GM19452 (cell line): ENCODE results near the gene ALPK1.
"Not testable (repeated sequence)": the region's sequence is repeated elsewhere in the genome, so short reads cannot be mapped to it uniquely, and the experiment has no call there.

Experiments used
- ATAC-seq: cut with Tn5 transposase; IDR thresholded peaks from one replicate; pipeline ENCODE4 v1.9.1; 2021; ENCODE audit not compliant: unreplicated experiment

Gene ALPK1

DNA sequence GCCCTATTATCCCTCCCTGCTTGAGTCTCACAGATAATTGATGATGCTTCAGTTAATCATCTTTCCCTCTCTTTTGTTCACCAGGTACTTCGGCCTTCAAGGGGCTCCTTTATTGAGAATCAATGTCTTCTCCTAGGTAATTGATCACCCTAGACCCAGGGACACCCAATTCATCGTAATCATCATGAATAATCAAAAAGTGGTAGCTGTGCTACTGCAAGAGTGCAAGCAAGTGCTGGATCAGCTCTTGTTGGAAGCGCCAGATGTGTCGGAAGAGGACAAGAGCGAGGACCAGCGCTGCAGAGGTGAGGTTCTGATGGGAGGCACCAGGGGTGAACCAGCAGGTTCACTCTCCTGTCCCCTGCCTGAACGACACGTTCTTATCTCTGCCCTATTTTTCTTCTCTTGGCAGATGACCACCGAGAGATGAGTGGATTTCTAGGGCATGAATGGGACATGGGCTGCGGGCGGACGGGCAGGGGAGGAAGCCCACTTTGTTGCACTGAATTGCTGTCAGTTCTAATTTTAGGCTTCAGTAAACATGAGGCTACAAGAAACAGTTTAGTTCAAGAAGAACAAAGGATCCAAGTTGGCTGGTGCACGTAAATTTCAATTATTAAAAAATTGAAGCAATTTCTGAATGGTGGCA lies 80.5 kb downstream of the ALPK1 start:
- no peak for ATAC-seq

DNA sequence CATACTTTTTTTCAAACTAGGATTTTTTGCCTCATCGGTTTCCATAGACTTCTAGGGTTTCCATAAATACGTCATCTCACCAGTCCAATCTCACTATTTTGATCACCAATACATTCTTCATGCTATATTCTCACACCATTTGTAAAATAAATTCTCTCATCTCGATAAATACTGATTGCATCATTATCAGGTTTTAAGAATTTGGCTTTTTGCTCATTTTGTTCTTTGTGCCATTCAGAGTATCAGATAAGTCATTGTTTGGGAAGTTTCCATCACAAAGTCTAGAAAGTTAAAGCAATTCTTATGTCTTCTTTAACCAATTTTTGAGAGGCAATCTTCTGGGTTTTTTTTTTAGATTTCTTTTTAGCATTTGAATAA lies 81.1 kb downstream of the ALPK1 start:
- no peak for ATAC-seq

DNA sequence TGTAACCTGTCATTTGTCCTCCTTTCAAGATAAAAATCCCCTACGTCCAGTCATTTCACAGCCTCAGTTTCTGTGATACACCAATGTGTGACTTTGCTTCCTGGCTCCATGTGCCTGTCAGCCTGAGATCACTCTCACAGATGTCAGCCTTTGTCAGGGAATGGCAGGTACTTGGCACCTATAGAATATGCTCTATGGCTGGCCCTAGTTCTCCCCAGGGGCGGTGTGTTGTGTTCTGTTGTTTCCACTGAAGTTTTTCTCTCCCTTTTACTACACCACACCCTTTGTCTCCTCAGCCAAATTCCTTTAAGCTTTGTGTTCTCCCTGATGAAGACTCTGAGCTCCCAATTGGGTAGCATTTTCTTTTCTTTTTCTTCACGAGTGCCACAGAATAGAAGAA lies 81.7 kb downstream of the ALPK1 start:
- no peak for ATAC-seq

DNA sequence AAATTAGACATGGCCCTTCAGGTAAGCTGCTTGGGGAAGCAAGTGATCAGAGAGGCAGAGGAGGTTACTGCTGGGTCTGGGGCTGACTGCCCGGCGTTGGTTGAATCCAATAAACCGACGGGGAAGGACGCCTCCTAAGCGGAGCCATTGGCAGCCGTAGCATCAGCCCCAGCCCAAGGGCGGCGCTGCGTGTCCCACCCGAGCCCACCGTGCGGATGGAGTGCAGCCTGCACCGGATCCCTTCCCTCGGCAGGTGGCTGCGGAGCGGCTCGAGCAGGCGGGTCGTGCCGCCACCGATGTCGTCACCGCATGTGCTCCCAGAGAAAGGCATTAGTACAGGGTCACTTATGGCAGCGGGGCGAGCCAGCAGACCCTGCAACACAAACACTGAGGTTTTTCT lies 82.1 kb downstream of the ALPK1 start:
- ATAC-seq = no peak

DNA sequence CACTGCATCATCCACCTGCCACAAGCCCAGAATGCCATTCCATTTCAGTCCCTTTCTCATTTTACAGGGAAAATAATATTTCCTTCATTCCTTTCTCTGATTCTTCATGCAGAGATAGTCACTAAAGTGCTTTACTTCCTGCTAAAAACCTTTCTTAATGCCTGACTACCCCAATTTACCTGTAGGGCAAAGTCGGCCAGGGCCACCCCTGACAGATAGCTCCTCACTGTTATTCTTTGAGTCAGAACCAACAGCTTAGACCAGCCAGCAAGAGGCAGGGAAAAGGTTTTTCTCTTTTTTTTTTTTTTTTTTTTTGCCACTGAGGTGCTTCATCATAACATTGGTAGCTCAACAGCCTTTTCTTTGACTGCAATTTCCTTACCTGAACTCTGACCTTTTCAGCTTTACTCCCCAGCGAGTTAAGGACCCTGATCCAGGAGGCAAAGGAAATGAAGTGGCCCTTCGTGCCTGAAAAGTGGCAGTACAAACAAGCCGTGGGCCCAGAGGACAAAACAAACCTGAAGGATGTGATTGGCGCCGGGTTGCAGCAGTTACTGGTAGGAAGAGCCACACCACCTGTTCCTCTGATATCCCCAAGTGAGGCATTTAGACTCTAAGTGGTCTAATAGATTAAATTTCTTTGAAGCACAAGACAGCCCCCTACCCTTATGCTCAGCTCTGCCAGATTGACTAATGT lies 85.0 kb downstream of the ALPK1 start:
- ATAC-seq = no peak

DNA sequence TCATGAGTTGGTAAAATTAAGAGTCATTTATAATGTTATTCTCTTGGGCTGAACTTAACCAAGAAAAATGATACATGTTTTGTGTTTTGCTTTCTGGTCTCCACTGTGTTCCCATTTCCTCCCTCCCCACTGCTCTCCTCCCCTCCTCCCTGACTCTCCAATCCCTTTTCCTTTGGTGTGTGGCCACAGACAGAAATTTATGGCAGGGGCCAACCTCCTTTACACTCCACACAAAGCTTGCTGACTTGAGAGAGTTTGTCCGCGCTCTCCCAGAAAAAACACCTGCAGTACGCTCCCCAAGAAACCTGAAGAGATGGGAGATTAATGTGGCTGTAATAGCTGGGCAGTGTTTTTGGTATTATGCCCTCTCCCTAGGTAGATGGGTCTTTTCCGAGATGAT lies 88.9 kb downstream of the ALPK1 start:
- no peak for ATAC-seq

DNA sequence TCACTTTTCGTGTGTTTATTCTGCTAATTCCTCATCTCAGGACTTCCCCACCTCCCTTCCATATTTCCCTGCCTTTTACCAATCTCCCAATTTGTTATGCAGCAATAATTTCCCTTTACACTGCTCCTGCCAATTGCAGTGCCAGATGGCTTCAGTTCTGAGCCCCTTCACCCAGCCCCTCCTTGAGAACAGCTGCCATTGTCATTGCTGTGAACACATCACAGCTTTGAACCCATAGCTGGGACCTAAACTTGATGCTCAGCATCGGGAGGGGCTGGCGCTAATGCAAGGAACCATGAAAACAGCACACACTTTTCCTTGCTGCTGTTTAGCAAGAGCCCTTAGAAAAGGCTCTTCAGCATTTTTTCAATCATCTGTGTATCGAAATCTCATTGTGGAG lies 104.9 kb downstream of the ALPK1 start:
- ATAC-seq = no peak

DNA sequence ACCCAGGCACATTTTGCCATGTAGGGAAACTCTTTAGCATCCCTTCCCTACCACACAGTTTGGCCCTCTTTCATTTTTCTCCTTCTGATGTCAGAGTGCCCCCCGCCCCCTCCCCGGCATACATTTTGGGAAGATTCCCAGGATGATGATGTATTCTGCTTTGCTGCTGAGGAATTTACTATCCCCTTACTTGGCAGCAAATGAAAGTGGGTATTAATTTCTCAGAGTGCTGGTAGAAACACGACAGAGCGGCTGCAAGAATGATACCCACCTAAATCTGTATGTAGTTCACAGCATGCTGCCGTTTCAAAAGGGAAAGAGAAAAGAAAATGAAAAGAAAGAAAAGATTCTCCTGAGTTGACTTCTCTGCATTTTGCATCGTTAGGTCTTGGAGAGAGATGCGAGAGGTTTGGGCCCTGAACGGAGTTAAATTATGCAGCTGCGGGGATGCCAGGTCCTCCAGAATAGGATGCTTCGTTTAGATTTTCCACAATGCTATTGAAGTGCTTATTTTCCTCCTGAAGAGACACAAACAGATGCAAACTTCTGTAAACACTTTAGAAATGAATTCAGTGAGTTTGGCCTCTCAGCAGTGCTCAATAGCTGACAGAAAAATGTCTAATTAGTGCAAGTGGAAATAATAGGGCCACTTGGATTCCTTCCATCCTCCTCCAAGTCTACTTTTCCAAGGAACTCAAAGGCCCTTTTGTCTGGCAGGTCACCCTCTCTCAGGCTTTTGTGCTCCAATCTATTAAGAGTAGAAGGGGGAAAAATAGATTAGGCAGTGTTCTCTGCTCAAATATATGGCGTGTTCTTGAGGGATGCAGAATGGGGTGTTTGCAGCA lies 106.2 kb downstream of the ALPK1 start:
- ATAC-seq = no peak

DNA sequence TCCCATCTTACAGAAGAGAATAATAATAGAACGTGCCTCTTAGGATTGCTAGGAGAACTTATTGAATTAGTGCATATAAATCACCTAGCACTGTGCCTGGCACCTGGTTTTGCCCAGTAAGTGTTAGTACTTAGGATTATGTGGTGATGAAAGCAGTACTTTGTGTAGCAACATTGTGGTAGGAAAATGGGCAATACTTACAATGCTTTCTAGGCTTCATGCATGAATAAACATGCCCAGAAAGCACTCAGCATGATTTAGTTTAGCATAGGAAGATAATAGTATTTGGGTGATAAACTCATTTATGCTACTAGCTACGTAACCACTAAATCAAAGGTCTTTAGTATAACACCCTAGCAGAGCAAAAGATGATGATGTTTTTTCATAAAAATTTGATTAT lies 113.2 kb downstream of the ALPK1 start:
- no peak for ATAC-seq

DNA sequence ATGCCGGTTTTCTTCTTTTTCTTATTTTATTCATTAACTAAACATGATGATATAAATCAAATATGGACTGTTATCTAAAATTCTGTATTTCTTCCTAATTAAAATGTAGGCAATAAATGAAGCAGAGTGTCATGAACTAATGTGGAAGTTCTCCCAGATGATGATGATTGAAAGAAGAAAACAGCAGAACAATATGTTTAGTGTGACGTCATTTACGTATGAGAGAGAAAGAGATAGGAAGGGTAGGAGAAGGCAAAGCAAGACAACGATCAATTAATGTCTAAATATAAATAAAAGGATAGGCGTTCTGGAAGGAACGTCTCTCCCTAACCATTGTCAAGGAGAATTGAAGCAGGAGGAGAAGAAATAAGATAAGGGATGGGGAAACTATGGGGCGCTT lies 113.6 kb downstream of the ALPK1 start:
- ATAC-seq = no peak

DNA sequence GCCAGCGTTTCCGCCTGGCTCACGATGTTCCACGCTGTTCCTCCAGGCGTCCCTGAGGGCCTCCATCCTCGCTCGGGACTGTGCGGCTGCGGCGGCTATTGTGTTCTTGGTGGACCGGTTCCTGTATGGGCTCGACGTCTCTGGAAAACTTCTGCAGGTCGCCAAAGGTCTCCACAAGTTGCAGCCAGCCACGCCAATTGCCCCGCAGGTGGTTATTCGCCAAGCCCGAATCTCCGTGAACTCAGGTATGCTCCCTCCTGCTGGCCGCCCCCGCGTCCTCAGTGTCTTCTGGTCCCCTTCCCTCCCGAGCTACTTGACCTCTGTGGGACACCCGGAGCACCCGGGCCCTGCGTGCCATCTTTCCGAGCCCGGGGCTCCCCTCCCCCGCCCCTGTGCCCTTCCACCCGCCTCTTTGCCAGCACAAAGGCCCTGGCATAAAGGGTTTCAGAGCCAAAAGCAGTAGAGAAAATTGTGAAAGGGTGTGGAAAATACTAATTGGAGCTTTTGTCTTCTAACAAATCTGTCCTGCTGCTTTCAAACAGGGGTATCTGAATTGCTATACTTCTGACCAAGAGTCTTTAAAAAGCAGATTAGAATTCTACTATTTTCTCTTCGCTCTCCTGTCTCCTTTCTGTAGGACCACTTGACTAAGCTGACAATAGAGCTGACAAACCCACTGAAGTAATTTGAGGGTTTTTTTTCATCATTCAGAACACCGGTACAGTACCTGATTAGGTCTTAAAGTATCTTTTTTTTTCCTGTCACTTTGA lies 114.8 kb downstream of the ALPK1 start:
- ATAC-seq = no peak

DNA sequence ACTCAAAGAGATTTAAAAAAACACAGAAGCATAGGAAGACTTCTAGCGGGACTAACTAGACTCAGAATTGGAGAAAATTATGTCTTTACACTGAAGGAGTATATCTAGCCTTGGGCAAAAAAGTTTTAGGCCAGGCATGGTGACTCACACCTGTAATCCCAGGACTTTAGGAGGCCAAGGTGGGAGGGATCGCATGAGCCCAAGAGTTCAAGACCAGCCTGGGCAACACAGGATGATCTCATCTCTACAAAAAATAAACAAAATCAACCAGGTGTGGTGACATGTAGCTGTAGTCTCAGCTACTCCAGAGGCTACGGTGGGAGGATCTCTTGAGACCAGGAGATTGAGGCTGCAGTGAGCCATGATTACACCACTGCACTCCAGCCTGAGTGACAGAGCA lies 119.3 kb downstream of the ALPK1 start:
- ATAC-seq = no peak

DNA sequence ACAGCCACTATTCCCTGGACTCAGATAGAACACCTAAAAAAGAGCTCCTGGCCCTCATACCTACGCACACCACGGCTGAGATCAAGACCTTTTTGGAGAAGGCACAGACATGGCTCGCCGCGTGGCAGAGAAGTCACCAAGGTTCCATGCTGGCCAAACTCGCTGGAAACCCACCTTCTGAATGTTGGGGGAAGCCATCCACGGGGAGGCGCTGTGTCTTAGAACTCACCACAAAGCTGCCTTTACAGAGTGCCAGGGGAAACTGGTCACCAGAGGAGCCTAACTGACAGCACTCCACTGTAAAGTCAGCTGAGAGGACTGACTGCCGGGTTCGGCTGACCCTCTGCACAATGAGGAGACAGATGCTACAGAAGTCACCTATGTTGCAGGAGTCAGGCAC lies 120.9 kb downstream of the ALPK1 start:
- ATAC-seq = no peak

DNA sequence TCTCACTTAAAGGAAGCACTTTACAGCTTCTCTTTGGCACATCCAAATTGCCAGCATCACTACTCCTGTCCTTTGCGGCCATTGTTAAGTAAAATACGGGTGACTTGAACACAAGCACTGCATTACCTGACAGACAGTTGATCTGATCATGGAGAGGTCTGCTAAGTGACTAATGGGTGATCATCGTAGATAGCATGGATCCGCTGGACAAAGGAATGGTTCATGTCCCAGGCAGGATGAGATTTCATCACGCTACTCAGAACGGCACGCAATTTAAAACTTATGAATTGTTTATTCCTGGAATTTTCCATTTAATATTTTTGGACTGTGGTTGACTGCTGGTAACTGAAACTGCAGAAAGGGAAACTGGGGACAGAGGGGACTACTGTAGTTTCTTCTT lies 124.7 kb downstream of the ALPK1 start:
- no peak for ATAC-seq

DNA sequence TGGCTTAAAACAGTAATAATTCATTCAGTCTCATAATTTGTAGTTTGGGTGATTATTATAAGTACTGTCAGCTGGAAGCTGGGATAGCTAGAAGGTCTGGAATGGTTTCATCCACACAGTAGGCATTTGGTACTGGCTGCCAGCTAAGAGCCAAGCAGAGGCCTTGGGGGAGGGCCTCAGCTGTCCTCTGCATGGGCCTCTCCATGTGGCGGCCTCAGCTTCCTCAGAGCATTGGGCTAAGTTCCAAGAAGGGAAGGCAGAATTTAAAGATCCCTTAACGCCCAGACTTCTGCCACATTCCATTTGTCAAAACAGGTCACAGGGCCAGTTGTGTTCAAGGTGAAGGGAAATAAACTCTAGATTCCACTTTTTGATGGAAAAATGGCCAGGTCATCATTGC lies 125.5 kb downstream of the ALPK1 start:
- no peak for ATAC-seq

DNA sequence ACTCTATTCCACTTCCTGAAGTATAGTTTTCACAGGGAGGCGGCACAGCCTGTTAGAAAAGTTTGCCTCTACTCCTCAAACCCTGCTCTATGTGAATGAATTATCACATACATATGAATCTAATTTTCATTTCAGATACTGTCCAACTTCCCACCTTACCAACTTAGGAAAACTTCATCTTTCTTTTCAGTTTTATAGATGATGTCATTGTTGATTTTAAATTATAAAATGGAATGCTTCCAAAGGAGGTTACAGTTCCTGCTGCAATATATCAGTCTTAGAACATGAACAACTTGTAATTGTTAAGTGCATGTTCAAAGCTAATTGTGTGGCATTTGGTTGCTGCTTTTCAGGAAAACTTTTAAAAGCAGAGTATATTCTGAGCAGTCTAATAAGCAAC lies 126.4 kb downstream of the ALPK1 start:
- no peak for ATAC-seq

DNA sequence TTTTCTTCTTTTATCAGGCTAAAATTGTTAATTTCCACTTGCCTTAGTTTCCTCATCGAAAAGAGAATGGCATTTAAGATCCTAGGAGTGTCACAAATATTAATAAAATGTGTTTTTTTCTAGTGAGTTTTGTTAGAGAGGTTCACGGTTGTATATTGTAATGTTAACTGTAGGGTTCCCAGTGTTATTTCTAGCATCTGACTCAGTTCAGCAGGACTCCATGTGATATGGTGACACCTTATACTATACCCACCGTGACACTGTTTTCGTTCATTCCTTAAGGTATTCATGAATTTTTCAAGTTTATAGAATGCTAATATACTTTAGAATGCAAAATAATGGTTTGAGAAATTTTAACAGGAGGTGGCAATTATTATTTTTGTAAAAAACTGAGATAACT lies 128.7 kb downstream of the ALPK1 start:
- no peak for ATAC-seq

DNA sequence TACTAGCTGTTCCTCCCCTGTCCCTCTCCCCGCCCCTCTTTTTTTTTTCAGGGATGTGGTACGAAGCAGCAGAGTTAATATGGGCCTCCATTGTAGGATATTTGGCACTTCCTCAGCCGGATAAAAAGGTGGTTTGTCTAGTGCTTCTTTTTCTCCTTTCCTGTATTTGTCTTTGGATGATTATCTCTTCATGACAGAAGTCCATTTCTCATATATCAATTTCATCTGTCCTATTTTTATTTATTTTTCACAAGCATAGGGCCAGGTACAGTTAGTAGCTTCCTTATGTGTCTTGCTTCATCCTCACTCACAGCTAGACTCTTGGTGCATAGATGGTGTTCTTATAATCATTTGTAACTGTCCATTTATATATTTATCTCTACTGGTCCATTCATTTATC lies 129.2 kb downstream of the ALPK1 start:
- ATAC-seq = no peak

DNA sequence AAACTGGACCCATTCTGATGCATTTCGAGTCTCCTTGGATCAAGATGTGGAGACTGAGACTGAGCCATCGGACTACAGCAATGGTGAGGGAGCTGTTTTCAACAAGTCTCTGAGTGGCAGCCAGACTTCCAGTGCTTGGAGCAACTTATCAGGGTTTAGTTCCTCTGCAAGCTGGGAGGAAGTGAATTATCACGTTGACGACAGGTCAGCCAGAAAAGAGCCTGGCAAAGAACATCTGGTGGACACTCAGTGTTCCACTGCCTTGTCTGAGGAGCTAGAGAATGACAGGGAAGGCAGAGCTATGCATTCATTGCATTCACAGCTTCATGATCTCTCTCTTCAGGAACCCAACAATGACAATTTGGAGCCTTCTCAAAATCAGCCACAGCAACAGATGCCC lies 134.0 kb downstream of the ALPK1 start:
- ATAC-seq = no peak

DNA sequence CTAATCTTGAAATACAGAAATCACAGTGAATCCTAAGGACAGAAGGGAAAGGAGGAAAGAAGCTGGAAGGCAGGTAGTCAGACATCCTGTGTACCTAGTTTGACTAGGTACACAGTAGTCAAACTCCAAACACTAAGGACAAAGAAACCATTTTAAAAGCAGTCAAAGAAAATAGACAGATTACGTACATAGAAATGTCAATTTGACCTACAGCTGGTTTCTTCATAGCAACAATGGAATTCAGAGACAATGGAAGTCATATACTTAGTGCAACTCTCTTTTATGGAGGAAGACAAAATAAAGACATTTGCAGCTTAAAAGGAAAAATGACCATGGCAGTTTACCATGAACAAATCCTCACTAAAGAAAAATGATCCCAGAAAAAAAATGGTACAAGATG lies 139.8 kb downstream of the ALPK1 start:
- no peak for ATAC-seq

DNA sequence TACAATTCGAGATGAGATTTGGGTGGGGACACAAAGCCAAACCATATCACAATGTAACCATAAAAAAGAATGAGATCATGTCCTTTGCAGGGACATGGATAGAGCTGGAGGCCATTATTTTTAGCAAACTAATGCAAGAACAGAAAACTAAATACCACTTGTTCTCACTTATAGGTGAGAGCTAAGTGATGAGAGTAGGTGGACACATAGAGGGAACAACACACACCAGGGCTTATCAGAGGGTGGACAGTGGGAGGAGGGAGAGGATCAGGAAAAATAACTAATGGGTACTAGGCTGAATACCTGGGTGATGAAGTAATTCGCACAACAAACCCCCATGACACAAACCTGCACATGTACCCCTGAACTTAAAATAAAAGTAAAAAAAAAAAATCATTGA lies 145.1 kb downstream of the ALPK1 start:
- ATAC-seq = not testable (repeated sequence)
